Stimulated activated CD8-positive, alpha-beta memory T cell treated with anti-CD3 and anti-CD28 coated beads, Interleukin-12 subunit alpha, Interleukin-12 subunit beta, amount 100 ng/mL, for 24 hours (primary cell): ENCODE measurements around the gene KAZN.

Experiments used
- DNase-seq: peaks from one replicate; pipeline ENCODE4 v3.0.0-alpha.2; 2020; ENCODE audit errors: extremely low read depth

Gene KAZN

DNA sequence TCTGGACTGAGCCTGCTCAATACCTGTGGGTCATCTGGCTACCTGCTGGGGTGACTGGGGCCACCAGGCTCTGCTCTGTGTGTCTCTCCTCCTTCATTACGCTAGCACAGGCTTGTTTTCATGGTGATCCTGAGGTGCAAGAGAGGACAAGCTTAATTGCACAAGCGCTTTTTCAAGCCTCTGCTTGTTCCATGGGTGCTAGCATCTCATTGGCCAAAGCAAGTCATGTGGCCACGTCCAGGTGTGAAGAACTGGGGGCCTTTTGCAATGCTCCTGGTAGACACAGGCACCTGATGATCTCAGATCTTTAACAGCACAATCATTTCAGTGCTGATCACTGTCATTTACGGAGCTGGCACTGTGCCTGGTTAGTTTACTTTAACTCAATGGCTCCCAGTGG is 114.6 kb downstream of the KAZN start:
- no peak for DNase-seq

DNA sequence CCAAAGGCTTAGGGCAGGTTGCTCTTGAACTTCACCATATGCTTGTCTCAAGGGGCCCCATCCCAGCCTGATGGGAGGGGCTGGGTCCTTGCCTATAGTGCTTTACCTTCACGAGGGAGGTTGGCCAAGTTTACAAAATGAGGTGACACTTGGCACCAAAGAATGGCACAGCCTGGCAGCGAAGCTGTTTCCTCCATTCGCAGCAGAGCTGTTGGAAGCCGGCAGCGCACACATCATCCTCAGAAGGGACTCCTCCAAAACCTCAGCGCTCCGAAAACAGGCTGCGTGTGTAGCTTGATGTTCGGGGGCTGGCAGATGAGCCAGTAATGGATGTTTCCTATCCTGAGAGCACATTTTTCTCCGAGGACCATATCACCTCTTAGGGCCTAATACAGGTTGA is 116.8 kb downstream of the KAZN start:
- no peak for DNase-seq

DNA sequence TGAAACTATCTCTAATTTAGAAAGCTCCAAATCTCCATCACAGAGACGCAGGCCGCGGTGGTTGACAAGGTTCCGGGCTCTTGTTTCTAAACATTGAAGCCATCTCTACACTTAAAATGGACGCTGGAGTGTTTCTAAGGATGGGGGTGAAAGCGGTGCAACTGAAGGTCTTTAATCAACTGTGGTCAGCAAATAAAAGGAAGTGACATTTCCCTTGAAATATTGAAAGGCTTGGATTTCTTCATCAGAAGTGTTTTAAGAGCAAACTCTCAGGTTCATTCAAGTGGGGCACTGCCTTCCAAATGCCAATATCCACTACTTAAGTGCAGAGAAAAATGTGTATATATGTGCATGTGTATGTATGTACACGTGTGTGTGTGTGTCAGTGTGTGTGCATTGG is 117.3 kb downstream of the KAZN start:
- DNase-seq: no peak

DNA sequence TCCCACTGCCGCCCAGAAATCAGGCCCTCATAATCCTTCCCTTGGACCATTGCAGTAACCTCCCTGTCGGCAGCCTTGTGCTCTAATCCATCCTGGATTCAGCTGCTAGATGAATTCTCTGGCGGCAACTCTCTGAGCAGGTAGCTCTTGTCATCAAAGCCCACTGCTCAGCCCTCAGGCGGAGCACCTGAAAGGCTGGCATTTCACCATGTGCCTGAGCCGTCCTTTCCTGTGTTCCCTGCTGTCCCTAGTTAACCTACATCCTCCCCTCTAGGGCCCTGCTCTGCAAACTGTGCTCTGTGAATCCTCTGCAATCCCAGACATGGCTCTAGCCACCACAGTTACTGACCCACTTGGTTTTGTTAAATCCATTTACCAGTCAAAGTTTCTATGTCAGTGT is 118.0 kb downstream of the KAZN start:
- no peak for DNase-seq

DNA sequence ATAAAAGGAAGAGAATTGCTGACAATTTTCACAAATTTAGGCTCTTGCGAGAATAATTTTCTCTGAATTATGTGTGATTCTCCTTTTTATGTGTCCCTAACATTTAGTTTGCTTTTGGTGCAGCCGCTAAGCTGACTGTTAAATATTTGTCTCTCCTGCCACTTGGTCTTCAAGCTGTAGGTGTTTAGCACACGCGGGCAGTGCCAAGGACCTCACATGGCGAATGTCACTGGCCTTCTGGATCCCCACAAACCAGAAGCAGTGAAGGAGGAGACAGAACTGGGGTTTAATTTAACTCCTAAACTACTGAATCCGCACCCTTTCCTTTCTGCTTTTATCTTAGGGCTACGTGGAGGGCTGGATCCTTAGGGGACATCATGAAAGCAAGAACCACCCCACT is 120.0 kb downstream of the KAZN start:
- no peak for DNase-seq

DNA sequence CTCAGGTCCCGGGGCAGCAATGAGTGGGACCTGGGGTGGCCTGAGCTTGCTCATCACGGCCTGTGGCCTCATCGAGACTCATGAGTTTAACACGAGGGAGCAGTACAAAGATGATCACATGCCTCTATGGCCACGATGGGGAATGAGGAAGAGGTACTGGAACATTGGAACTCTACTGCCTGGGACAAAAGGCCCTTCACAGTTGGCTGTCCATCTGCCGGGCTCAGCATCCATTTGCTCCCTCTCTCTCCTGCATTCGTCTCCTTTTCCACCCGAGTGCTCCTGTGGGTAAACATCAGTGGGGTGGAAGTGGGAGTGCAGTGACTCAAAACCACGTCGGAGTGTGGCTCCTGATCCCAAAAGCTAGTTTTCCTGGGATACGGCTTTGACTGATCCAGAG is 124.9 kb downstream of the KAZN start:
- no peak for DNase-seq

DNA sequence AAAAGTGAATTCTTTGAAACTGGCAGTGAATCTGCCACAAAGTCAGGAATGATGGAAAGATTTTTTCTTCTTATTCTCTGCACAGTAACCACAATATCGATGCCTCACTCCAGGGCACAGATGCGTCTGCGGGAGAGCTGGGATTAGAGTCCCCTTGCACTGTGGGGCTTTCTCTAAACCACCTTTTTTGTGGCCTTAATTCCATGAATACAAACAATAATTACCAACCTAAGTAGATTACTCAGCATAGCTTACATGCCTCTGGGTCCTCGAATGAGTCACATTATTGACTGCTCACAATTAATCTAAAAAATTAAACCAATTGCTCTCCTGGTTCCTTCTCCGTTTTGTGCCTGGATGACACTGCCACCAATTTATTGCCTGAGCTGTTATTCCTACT is 125.8 kb downstream of the KAZN start:
- DNase-seq: no peak

DNA sequence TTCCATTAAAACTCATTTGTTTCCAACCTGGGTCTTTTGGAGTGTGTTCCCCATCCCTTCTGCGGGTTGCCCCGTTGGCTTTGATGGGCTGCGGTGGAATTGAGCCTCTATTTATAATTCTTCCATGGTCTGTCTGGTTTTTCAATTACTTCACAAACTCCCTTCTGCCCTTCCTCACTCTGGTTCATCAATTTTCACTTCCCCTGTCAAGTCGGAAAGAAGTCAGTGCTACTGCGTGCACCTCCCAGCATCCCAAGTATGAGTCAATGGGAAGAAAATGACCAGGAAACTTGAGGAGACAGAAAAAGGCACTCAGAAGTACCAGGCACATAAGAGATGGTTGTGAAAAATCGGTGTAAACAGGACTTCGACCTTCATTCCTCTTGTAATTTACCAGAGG is 126.2 kb downstream of the KAZN start:
- DNase-seq: no peak

DNA sequence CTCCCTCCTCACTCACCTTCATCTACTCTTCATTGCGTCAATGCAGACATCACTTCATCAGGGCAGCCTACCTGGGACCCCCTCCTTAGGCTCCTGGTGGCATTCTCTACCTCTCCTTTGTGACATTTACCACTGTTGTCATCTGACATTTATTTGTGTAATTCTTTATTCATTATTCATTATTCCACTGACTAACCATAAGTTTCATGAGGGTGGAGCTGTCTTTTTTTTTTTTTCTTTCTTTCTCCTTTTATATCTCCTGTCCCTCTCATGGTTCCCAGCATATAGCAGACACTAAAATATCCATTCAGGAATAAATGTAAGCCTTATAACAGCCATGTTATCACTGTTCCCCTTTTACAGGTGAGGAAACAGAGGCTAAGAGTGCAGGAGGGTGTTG is 126.8 kb downstream of the KAZN start:
- no peak for DNase-seq

DNA sequence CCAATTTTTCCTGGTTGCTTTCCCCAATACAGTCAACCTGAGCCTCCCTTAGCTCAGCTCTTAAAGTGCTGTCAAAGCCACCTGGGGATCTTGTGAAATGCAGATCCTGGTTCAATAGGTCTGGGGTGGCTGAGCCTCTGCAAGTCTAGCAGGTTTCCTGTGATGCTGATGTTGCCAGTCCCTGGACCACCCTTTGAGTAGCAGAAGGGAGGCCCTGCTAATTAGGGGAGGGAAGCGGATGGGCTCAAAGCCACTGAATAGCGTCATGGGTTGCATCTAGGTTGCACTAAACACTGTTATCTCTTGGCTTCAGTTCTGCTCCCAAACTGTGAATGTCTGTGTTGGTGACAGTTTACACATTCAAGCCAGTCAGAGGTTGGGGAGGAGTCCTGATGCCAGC is 127.2 kb downstream of the KAZN start:
- no peak for DNase-seq

DNA sequence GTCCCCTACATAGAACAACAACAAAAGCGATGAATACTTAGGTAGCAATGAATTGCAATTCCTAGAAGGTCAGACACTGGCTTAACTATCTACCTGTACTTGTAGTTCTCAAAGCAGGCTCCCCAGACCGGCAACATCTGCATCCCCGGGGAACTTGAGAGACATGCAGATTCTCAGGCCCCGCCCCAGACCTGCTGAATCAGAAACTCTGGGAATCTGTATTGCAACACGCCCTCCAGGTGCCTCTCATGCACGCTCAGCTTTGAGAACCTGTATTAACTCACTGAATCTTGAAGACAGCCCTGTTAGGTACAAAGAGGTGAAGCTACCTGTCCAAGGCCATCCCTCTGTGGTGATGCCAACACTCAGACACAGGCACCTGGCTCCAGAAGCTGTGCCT is 128.1 kb downstream of the KAZN start:
- DNase-seq: no peak

DNA sequence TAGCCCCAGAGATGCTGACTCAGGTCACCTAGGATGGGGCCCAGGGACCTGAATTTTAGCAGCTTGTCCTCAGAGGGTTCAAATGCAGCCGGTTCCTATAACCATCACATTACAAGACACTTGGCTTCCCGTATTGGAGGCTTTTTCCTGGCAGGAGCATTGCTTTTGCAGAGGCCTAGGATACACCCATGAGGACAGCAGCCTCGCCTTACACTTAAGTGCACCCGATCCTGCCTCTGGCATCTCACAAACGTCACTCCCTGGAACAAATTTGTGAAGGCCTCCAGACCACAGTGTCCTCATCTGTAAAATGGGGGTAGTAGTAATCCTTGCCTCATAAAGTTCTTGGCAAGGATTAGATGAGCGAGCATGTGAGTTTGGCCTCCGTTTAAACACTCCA is 130.0 kb downstream of the KAZN start:
- no peak for DNase-seq

DNA sequence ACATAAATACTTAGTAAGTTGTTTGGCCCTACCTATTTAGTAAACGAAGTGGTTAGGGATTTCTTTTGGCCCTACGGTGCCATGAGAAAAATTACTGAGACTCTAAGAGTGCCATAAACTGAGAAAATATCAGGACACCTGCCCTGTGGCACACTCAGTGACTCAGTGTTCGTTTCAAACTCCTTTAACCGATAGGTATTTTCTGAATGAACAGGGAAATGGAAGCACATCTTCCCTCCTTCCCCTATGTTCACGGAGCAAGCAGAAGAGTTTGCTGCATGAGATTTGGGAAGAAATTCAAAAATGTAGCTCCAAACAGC is 134.2 kb downstream of the KAZN start:
- DNase-seq: no peak

DNA sequence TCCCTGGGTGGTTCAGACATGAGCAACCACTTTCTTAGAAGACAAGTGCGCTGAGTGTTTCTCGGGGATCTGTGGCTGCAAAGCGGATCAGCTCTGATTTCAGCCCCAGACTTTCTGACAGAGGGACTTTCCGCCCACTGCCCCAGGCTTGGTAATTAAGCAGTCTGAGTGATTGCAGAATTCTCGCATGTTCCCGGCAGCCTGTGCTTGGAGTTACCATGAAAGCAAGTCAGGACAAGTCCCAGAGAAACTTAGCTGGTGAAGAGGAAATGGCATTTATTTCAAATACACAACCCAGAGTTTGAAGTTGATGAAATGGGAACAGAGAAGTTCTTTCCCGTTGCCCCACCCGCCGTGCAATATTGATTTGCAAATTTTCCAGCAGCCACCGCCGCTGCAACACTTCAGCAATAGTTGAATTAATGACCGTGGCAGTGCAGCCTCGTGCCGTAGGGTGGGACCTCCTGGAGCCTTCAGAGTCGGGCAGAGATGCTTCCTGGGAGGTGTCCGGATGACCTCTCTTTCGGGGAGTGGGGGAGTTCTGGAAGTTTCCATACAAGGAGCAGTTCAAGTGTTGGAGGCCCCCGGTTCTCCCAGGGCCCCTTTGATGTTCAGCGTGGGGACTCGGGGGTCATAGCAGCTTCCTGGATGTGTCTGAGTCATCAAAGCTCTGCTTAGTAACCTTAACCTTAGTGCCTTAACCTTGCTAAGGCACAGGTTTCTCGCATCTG is 134.7 kb downstream of the KAZN start:
- DNase-seq: no peak

DNA sequence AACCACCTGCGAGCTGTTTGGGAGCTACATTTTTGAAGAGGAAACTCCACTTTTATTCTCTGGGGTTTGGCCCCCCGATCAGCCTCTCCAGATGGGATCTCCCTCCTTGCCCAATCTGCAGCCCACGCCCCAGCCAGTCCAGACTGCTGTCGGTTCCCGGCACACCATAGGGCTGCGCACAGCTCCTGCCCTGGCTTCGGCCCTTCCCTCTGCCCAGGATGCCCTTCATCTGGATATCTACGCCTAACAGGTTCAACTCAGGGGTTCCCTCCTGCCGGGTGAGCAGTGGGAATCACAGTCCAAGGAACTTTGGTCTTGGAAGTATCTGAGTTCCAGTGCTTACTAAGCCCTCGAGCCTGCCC is 135.3 kb downstream of the KAZN start:
- no peak for DNase-seq

DNA sequence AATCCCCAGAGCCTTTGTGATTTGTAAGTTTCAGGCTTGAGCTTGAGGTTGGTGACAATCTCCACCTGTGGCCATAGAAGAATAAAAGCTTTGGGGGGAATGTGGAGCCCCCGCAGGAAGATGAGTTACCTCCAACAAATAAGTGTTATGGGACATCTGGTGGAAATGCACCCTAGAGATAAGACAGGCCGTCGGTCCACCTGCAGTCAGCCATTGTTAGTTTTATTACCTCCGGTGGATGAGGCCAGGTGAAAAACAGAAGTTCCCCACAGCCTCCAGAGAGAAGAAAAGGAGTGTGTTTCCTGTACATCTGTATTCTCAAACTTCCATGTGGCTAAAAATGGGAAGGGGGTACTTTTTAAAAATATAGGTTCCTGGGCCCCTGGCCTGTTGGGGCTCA is 137.4 kb downstream of the KAZN start:
- no peak for DNase-seq

DNA sequence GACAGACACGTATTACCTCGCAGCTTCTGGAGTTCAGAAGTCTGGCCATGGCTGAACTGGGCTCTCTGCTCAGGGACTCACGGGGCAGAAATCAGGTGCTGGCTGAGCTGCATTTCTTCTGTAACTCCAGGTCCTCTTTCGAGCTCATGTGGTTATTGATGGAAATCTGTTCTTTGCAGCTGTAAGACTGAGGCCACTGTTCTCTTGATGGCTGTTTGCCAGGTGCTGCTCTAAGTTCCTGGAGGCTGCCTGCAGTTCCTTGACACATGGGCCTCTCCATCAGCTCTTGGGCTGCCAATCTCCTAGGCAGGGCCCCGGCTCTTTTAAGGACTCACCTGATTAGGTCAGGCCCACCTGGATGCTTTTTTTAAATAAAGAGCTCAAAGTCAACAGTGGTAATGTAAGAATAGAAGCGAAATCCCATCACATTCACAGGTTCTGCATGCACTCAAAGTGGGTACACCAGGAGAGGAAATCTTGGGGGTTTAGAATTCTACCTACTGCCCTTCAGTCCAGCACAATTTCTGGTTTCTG is 139.1 kb downstream of the KAZN start:
- no peak for DNase-seq

DNA sequence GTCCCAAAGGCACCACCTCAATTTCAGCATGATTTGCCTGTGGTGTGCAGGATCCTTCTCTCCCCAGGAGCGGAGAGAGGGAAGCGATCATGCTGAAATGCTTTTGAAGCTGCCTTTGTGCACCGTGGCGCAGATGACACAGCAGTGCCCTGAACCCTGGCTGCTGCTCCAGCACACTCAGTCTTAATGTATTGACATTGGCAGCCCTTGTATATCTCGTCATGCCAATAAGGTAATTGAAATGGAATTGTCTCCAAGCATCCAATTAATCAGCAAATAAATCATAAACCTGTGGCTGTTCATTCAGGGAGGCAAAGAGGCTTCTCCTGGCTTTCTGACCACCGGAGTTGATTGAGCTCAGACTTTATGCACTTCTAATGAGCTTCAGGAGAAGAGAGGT is 139.8 kb downstream of the KAZN start:
- DNase-seq: no peak

DNA sequence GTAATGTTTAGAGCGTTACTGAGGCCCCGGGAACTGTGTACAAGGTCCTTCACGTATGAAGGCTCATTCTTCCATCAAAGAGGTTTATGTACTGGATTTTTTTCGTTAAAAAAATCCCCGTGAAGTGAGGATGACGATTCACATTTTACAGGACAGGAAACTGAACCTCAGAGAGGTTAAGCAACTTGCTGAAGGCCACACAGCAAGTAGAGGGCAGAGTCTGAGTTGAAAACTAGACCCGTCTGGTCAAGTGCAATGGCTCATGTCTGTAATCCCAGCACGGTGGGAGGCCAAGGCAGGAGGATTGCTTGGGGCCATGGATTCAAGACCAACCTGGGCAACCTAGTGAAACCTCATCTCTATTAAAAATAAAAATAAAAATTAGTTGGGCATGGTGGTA is 140.2 kb downstream of the KAZN start:
- DNase-seq: no peak

DNA sequence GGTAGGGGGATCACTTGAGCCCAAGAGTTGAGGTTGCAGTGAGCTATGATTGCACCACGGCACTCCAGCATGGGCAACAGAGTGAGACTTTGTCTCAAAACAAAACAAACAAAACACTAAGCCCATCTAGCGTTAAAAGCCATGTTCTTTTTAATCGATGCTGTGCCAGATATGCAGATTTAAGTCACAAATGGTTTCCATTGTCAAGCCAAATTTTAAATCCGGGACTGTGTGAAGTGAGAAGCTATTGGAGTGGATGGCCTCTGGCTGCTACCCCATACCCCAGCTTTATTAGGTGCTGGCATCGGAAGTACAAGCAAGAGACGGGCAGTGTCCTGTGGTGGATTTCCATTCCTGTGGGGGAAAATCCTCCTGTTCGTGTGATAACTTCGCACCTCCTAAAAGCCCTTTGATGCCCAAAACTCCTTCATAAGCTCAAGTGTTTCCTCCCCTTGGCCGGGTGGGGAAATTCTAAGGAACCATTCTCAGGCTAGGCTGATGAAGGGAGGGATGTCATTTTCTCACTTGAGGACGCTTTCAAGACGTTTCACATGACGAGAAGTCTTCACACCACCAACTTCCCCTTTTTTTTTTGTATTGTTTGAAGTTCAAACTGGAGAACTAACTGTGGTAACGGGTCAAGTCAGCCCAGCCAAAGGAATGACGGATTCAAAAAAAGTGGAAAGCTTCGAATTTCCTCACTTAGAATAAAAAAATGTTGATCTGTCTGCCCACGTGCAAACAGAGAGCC is 140.8 kb downstream of the KAZN start:
- no peak for DNase-seq

DNA sequence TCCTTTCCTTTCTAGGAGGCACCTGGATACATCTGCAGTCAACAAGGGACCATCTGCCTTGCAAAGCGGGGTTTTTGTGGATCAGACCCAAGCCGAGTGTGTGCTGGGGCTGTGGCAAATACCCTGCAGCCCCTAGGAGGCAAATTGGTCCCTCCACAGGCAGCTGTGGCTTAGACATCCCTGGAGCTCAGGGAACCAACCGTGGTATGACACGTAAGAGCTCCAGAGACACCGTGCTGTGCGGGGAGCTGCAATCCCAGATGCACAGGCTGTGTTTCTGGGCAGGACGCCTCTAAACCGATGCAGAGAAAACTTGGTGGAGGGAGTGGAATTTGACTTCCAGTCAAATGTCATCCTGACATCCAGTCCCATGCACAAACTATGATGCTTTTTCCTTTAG is 141.5 kb downstream of the KAZN start:
- DNase-seq: no peak

DNA sequence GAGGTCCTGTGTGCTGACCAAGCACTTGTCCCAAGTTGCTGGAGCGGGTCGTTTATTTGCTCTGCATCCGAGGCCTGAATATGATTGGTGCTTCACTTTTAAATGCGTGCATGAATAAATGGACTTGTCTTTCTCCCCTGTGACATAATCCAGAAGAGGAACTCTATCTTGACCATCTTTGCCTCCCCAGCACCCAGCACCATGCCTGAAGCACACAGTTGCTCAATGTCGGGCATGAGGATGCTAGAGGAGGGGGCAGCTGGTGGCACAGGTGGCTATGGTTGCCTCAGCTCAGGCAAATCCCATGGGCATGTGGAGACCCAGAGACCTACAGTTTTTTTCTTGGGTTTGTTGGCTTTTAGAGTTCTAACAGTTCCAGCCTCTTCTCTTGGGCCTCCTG is 142.6 kb downstream of the KAZN start:
- no peak for DNase-seq

DNA sequence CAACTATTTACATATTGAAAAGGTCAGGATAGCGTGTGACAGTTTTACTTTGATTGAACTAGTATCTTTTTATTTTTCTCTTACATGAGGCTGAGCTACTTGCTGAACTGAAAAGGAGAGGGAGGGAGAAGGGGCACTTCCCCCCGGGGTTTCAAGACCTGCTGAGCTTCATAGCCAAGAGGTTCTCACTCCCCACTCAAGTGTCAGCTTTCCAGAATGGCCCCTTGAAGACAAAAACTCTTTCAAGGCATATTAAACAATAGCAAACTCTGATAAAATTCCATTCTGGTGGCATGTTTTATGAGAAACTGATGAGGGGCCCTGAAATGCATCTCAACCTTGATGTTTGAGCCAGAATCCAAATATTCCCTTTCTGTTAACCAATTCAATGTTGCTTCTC is 143.0 kb downstream of the KAZN start:
- DNase-seq: no peak
